Activated CD8-positive, alpha-beta memory T cell treated with anti-CD3 and anti-CD28 coated beads, Interleukin-2, amount 50 U/mL, for 4 hours (primary cell): ENCODE data around the gene GBP5.
"Not testable (repeated sequence)": the region's sequence is repeated elsewhere in the genome, so short reads cannot be mapped to it uniquely, and the experiment has no call there.

Source experiments
- DNase-seq: peaks from one replicate; pipeline ENCODE4 v3.0.0-alpha.2; 2020

The GBP5 gene, protein sequence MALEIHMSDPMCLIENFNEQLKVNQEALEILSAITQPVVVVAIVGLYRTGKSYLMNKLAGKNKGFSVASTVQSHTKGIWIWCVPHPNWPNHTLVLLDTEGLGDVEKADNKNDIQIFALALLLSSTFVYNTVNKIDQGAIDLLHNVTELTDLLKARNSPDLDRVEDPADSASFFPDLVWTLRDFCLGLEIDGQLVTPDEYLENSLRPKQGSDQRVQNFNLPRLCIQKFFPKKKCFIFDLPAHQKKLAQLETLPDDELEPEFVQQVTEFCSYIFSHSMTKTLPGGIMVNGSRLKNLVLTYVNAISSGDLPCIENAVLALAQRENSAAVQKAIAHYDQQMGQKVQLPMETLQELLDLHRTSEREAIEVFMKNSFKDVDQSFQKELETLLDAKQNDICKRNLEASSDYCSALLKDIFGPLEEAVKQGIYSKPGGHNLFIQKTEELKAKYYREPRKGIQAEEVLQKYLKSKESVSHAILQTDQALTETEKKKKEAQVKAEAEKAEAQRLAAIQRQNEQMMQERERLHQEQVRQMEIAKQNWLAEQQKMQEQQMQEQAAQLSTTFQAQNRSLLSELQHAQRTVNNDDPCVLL

DNA sequence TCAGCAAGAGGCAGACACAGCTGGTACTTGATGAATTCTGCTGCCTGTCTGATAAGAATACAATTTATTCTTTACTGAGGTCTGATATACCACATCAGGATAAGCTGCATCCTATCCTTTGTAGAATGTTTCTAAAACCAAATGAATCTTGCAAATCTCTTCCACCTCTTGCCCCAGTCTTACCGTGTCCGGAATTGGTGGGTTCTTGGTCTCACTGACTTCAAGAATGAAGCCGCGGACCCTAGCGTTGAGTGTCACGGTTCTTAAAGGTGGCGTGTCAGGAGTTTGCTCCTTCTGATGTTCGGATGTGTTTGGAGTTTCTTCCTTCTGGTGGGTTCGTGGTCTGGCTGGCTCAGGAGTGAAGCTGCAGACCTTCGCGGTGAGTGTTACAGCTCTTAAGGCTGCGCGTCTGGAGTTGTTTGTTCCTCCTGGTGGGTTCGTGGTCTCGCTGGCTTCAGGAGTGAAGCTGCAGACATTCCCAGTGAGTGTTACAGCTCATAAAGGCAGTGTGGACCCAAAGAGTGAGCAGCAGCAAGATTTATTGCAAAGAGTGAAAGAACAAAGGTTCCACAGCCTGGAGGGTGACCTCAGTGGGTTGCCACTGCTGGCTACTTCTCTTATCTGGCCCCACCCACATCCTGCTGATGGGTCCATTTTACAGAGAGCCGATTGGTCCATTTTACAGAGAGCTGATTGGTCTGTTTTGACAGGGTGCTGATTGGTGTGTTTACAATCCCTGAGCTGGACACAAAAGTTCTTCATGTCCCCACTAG, at the start of gene GBP5:
TSS of gene GBP5 (minus strand) at position 592 of the 773 bp plus-strand sequence. CDS start 3,305 bp downstream, outside the sequence.
- DNase-seq = peak; percentile 54

DNA sequence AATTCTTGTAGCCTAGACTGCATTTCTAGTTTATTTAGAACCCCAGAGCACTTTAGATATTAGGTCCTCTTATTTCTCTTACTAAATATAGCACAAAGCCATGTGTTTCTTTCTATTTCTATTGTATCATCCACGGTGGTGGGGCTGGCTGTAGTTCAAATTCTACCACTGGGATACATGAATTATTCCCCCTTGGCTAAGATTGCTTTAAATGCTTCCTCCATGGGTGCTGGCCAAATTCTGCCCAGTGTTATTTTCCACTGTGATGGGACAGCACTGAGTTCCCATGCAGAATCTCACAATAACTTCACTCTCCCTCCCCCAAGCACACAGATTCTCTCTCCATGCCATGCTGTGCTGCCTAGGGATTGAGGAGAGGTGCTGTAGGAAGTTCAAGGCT, 49.7 kb upstream of the GBP5 start:
- DNase-seq = no peak

DNA sequence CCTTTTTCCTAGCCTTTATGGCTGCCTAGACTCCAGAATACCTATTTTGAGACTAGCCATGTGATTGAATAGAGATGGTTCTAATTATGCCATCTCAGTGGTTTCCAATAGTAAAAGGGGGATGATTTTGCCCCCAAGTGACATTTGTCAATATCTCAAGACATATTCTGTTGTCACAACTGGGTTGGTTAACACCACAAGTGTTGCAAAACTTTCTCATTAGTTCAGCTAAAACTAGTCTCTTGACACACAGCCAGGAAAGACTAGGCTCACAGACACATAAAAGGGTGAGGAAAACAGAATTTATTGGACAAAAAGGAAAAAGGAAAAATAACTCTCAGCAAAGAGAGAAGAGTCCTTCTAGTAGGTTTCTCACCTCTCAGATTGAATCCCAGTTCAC, 39.9 kb upstream of the GBP5 start:
- no peak for DNase-seq

DNA sequence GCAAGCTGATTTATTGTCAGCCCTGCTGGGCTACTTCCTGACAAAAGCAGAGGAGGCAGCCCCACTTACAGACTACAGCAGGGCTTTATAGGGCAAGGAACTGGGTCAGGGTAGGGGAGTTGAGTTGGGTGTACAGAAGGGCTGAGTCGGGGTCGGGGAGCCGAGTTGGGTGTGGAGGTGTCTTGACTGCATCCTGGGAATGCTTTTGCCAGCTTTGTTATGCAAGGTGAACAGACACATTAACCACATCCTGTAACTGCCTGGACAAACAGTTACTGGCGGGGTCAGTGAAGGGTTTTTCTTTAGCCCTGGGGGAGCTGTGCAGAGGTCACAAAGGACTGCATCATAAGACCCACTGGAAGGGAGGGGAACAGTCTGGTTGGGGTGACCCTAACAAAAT, 39.1 kb upstream of the GBP5 start:
- no peak for DNase-seq

DNA sequence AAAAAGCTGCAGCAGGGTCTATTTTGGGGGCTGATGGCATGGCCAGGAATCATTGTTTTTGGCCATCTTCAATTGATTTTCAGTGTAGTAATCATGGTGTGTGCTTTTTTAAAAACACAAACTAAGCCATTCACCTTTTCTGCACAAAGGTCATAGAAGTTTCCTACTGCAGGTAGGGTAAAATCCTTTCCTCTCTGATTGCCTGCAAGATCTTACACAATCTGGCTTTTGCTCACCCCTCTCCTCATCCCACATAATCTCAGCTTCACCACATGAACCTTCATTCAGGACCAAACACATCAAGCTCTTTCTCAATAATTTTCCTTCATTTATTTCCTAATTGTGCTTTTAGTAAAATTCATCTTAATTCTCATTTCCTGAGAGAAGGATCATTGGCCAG, 38.3 kb upstream of the GBP5 start:
- DNase-seq = no peak

DNA sequence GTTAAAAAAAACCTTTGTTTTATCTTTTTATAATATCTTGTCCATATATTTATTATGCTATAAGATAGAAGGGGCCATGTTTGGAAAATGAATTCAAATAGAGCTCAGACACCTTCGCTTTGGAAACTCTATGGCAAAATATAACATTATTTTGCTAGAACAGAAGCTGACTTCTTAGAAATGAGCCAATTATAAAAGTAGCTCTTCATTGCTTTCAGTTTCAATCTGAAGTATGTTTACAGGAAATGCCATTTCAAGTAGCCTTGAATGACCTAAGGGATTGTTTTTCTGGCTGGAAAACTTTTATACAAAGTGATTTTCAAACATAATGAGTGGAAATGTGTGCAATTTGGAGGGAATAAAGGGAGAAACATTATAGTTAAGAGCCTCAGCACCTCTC, 37.8 kb upstream of the GBP5 start:
- DNase-seq = no peak

DNA sequence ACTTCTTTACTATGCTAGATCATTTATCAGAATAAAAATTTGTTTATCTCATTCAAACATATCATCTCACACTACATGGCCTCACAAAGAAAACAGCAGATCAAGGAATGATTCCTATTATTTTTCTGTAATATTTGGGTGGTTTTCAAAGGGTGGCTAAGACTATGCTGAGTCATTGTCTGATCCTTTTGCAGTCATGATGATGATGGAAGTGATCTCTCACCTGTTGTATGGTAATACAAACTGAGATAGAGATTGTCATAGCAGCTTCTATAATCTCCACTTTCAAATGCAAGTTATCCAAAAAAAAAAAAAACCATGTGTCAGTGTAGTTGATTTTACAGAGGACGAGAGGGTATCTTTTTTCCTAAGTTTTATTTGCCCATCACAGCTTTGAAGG, 37.2 kb upstream of the GBP5 start:
- DNase-seq = no peak

DNA sequence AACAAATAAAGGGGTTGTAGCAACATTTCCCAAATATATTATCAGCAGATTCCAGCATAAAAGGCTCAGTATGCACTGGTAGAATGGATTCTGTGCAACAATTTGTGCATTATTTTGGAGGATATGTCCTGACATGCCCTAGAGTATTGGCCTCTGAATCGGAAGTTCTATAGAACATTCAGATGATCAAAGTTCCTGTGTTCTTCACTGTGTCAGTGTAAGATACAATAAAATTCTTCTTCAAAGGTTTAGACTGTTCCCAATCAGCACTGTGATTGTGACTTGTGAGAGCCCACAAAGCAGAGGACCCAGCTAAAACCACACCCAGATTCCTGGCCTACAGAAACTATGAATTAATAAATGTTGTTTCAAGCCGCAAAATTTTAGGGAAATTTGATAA, 33.6 kb upstream of the GBP5 start:
- no peak for DNase-seq

DNA sequence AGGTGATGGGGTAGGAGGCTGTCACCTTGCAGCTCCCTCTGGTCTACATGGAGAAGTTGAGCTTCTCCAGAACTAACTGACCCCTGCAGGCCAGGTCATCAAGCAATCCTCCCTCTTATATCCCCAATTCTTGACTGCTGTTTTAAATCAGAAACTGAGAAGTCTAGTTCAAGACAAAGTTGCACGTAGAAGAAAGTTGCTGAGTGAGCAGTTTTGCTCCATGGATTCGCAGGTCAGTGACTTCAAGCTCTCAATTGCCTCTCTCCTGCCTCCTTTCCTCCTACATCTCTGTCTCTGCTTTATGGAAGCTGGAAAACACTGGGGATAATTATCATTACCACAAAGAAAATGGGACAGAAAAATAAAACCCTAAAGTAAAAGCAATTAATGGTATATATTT, 32.8 kb upstream of the GBP5 start:
- no peak for DNase-seq

DNA sequence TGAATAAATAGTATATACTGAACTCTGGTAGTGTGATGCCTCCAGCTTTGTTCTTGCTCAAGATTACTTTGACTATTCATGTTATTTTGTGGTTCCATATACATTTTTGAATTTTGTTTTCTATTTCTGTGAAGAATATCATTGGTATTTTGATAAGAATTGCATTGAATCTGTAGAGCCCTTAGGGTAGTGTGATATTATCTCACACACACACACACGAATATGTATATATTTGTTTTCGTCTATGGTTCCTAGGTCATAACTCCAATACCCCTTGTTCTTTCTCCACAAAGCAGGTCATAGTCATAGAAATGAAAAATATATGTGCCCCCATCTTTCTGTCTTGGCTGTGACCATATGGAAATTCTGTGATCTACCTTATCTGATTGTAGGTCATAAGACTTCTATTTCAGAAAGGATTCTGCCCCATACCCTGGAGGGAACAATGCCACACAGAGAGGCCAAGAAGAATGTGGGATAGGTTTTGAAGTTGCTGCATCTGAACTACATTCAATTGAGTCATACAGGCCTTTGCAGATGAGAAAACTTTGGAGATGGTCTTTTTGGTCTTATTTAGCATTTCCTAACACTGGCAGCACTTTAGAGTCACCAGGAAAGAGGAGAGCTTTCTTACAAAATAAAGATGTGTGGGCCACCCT, 32.0 kb upstream of the GBP5 start:
- DNase-seq = no peak

DNA sequence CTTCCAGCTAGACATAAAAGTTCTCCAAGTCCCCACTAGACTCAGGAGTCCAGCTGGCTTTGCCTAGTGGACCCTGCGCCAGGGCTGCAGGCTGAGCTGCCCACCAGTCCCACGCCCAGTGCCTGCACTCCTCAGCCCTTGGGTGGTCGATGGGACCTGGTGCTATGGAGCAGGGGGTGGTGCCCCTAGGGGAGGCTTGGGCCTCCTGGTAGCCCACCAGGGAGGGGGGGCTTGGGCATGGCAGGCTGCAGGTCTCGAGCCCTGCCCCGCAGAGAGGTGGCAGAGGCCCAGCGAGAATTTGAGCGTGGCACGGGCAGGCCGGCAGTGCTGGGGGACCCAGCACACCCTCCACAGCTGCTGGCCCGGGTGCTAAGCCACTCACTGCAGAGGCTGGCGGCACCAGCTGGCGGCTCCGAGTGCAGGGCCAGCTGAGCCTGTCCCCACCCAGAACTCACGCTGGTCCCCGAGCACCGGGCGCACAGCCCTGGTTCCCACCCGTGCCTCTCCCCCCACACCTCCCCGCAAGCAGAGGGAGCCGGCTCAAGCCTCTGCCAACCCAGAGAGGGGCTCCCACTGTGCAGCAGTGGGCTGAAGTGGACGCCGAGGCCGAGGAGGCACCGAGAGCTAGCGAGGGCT, 30.2 kb upstream of the GBP5 start:
- DNase-seq = no peak

DNA sequence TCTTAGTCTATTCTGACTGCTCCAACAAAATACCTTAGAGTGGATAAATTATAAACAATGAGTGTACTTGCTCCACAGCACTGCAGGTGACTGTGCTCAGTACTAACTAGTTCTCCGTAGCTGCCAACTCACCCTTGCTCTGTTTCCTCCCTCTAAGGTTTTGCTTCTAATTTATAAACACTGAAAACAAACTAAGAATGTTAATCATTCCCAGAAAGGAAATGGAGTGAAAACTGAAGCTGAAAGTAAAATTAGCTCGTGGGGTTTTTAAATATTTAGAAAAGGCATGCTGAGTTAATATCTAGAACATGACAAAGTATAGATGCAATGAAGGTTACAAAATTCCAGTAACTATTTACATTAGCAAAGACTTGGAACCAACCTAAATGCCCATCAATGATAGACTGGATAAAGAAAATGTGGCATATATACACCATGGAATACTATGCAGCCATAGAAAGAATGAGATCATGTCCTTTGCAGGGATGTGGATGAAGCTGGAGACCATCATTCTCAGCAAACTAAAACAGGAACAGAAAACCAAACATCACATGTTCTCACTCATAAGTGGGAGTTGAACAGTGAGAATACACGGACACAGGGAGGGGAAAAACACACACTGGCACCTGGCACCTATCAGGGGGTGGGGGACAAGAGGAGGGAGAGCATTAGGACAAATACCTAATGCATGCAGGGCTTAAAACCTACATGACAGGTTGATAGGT, 27.2 kb upstream of the GBP5 start:
- DNase-seq = not testable (repeated sequence)

DNA sequence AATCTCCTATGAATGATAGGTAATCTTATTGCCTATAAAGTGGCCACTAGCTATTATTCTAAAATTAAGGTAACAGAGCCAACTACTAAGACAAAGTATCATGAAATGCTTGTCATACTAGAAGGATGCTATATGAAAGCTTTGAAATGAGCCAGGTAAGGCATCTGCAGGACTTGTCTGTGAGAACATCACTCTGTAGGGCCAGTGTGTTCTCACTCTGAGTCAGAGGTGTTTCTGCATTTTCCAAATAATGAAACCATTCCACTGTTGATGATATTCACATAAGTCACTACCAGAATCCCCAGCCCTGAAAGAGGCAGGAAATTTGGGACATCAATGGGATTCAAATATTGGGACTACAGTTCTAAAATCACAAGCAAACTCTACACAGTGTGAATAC, 25.8 kb upstream of the GBP5 start:
- DNase-seq = no peak

DNA sequence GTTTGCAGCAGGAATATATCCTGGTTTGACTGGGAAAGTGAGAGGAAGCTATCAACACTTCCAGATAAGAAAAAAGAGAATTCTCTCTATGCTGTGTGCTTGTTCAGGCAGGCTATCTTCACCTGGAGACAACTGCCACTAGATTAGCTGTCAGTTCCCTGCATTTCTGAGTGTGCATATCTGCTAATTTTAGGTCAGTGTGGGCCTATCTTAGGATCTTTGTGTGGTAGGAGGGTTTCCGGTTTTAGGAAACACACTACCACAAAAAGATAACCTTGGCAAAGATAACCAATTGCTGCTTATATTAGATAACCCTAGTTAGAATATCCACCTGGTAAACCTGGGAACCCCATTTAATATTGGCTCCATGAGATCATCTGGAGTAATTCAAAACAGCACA, 22.5 kb upstream of the GBP5 start:
- DNase-seq = no peak

DNA sequence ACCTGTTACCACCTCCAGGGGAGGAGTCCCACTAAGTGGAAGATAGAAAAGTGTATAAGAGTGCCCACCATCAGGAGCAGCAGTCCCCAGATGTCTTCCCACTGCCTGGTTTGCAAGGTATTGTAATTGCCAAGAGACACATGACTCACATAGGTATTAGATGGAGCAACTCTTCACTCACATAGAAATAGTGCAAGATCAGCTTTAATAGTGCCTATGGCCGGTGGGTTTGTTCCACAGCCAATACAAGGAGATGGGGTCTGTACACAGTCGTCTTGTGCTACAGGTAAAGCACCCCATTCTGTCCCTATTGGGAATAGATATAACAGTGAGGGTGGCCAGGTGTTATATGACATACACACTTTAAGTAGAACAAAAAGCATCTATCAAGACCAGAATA, 18.6 kb upstream of the GBP5 start:
- no peak for DNase-seq

DNA sequence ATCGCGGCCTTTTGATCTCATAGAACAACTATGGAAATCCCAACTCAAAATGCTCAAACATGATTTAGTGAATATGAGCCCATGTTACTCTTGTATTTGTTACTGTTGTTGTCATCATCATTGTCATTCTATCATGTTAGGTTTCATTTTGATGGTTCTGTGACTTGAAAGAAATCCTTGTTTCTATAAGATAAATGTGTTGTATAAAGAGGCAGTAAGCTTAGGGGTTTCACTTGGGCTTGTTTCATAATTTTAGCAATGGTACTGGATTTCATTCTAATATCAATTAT, 15.3 kb upstream of the GBP5 start:
- DNase-seq = no peak

DNA sequence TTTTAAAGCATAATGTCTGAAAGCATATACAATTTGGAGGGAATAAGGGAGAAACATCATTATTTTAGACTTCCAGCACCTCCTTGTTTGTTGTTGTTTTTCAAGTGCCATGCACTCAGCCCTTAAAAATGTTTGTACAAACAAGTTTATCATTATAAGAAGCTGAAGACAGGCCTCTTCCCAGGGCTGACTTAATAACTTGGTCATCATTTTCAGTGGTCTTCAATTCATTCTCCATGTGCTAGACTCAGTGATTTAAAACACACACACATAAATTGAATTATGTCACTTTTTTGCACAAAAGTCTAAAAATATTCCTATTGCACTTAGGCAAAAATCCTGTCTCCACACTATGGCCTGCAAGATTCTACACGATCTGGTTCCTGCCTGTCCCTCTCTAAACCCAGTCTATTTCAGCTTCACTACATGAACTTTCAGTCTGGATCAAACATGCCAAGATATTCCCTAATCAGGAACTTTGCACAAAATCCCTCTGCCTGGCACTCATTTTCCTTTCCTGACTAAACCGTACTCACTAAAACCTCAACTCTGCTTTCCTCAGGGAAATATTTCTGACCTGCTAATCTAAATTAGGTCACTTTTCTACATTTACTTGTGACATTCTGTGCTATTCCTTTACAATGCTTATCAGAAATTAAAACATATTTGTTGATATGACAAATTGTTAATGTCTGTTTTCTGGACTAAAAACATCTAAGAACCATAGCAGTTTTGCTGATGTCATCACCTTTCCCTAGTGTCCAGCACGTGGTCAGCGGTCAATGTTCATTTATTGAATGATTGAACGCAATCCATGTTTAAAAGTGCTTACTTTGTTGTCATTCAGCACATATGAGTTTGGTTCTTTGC, 14.8 kb upstream of the GBP5 start:
- no peak for DNase-seq

DNA sequence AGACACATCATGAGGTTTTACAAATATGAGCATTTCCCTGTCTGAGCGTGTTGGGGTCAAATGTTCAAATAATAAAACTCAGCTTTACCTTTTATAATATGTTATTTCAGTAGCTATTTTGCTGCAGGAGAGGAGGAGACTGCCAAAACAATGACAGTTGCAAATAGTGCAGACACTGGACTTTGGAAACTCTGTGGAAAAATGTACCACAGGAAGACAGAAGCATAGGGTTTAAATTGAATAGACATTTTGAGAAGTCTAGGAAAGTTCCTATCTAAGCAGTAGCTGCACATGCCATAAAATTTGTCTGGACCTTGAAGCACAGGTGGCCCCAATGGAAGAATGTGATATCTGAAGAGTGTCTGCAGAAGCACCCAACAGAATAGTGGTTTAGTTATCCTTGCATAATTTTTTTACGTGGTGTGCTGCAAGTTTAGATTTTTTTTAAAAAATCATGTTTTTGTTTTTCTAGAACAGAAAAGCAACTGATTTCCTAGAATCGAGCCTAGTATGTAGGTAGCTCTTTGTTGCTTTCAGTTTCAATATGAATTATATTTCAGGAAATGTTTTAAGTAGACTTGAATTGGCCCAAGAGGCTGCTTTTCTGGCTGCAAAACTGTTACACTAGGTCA, 14.0 kb upstream of the GBP5 start:
- DNase-seq = no peak

DNA sequence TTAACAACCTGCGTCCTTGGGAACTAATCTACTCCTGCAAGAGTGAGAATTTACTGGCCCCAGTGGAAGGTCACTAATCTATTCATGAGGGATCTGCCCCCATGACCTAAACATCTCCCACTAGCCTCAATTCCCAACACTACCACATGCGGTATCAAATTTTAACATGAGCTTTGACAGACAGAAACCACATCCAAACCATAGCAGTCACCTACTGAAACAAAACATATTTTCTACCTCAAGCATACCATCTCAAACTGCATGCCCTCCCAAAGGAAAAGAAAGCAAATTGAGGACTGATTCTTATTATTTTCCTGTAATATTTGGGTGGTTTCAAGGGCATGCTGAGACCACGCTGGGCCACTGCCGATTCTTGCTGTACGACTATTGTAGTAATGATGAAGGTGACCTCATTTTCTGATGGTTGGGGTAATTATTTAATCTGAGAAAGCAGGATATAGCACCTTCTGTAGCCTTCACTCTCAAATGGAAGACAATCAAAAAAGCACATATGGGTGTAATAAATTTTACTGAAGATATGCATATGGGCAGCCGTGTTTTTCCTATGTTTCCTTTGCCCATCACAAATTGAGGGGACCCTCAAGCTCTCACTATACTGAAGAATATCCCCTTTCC, 13.2 kb upstream of the GBP5 start:
- DNase-seq = no peak

DNA sequence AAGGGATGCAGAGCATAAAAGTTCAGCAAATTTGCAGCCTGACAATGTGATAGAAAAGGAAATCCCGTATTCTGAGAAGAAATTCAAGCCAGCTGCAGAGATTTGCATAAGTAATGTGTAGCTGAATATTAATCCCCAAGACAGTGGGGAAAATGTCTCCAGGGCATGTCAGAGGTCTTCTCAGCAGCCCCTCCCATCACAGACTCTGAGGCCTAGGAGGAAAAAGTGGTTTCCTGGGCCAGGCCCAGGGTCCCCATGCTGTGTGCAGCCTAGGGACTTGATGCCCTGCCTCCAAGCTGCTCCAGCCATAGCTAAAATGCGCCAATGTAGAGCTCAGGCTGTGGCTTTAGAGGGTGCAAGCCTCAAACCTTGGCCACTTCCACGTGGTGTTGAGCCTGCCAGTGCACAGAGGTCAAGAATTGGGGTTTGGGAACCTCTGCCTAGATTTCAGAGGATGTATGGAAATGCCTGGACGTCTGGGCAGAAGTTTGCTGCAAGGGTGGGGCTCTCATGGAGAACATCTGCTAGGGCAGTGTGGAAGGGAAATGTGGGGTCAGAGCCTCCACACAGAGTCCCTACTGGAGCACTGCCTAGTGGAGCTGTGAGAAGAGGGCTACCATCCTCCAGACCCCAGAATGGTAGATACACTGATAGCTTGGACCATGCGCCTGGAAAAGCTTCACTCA, 11.6 kb upstream of the GBP5 start:
- DNase-seq = not testable (repeated sequence)
